IMR-90 (cell line): Measurements from ENCODE around the gene RAD23B. TPM values are rescaled to one million over a fixed set of nuclear protein-coding genes. Genes with fewer than 3 reads are reported as not detected.

Experiments
- ATAC-seq: fragments of 200-7000 bp; cut with Tn5 transposase; 2 replicates; pipeline ENCODE4 v1.9.1; 2020; ENCODE audit warnings: low read depth, mild to moderate bottlenecking, moderate library complexity
- BruUV-seq: library from RNA; stranded (reverse); fragments of 400-500 nt; replicated peaks from 2 replicates; lab custom pipeline; 2021; lab: Mats Ljungman, UMichigan
- CTCF ChIA-PET: fragments of 300-600 bp; formaldehyde crosslinking; extraction: SDS; loops from one replicate; lab custom pipeline; 2021; ENCODE audit warnings: antibody characterized with exemption; lab: Yijun Ruan, JAX
- POLR2A ChIA-PET: fragments of 300-600 bp; sonication (Branson Sonifier 250); formaldehyde crosslinking; loops from one replicate; lab custom pipeline; 2022; ENCODE audit warnings: antibody characterized with exemption; ENCODE audit not compliant: unreplicated experiment; lab: Charles Lee
- DNase-seq: peaks from one replicate; pipeline ENCODE4 v3.0.0; 2013
- H2AFZ ChIP-seq: replicated peaks from 2 replicates; pipeline ENCODE3; 2013; ENCODE audit warnings: low read length, mild to moderate bottlenecking; ENCODE audit not compliant: poor library complexity
- H2AK5ac ChIP-seq: 2 replicates; pipeline ENCODE4 v1.6.1; 2013; ENCODE audit warnings: low read depth, low read length, inconsistent platforms
- H2AK9ac ChIP-seq: replicated peaks from 2 replicates; pipeline ENCODE3; 2013; ENCODE audit warnings: mild to moderate bottlenecking, low read depth, low read length, moderate library complexity; ENCODE audit not compliant: poor library complexity
- H2BK120ac ChIP-seq: 2 replicates; pipeline ENCODE4 v1.6.1; 2013; ENCODE audit warnings: low read depth, low read length, inconsistent platforms
- H2BK15ac ChIP-seq: 3 replicates; pipeline ENCODE4 v1.6.1; 2013; ENCODE audit warnings: low read depth, low read length, inconsistent platforms
- H2BK20ac ChIP-seq: 2 replicates; pipeline ENCODE4 v1.6.1; 2013; ENCODE audit warnings: low read depth, mild to moderate bottlenecking, inconsistent platforms, low read length, moderate library complexity
- H2BK5ac ChIP-seq: 2 replicates; pipeline ENCODE4 v1.6.1; 2013; ENCODE audit warnings: mild to moderate bottlenecking, low read depth, low read length, inconsistent platforms; ENCODE audit not compliant: poor library complexity, severe bottlenecking
- H3K14ac ChIP-seq: replicated peaks from 2 replicates; pipeline ENCODE4 v1.6.1; 2013; ENCODE audit warnings: low read depth, low read length, inconsistent platforms
- H3K18ac ChIP-seq: 2 replicates; pipeline ENCODE4 v1.6.1; 2013; ENCODE audit warnings: low read depth, low read length, control low read depth
- H3K23ac ChIP-seq: 2 replicates; pipeline ENCODE4 v1.6.1; 2013; ENCODE audit warnings: low read depth, low read length, inconsistent platforms
- H3K27ac ChIP-seq: 2 replicates; pipeline ENCODE4 v1.5.1; 2013; ENCODE audit warnings: mild to moderate bottlenecking, control low read depth, low read length; ENCODE audit not compliant: insufficient read depth
- H3K27me3 ChIP-seq: 2 replicates; pipeline ENCODE4 v1.6.1; 2013; ENCODE audit warnings: low read length; ENCODE audit not compliant: control insufficient read depth, insufficient read depth
- H3K36me3 ChIP-seq: 2 replicates; pipeline ENCODE4 v1.6.1; 2013; ENCODE audit warnings: low read length, mixed read lengths; ENCODE audit not compliant: control insufficient read depth, insufficient read depth
- H3K4ac ChIP-seq: 2 replicates; pipeline ENCODE4 v1.6.1; 2013; ENCODE audit warnings: low read depth, low read length, inconsistent platforms
- H3K4me1 ChIP-seq: 2 replicates; pipeline ENCODE4 v1.6.1; 2013; ENCODE audit warnings: low read length, mixed read lengths; ENCODE audit not compliant: control insufficient read depth, insufficient read depth
- H3K4me2 ChIP-seq: 2 replicates; pipeline ENCODE4 v1.6.1; 2013; ENCODE audit warnings: low read depth, mild to moderate bottlenecking, control low read depth, low read length, moderate library complexity
- H3K4me3 ChIP-seq: 2 replicates; pipeline ENCODE4 v1.5.1; 2013; ENCODE audit warnings: low read depth, mild to moderate bottlenecking, control low read depth, low read length, moderate library complexity; ENCODE audit not compliant: insufficient read depth
- H3K56ac ChIP-seq: 2 replicates; pipeline ENCODE4 v1.6.1; 2013; ENCODE audit warnings: low read length, inconsistent platforms; ENCODE audit not compliant: insufficient read depth; ENCODE audit errors: extremely low read depth
- H3K79me1 ChIP-seq, 2 experiments: 2 replicates each; pipeline ENCODE4 v1.6.1; 2013; ENCODE audit warnings: low read length in 2 of 2, inconsistent platforms in 1 of 2, low read depth in 1 of 2
- H3K9ac ChIP-seq: 2 replicates; pipeline ENCODE4 v1.6.1; 2013; ENCODE audit warnings: low read depth, low read length, control low read depth
- H3K9me1 ChIP-seq: 2 replicates; pipeline ENCODE4 v1.6.1; 2013; ENCODE audit warnings: low read length, inconsistent platforms; ENCODE audit not compliant: insufficient read depth
- H3K9me3 ChIP-seq: 2 replicates; pipeline ENCODE4 v1.6.1; 2013; ENCODE audit warnings: low read length; ENCODE audit not compliant: control insufficient read depth, insufficient read depth
- H4K20me1 ChIP-seq: 2 replicates; pipeline ENCODE4 v1.6.1; 2013; ENCODE audit warnings: low read length, inconsistent platforms; ENCODE audit not compliant: insufficient read depth
- H4K5ac ChIP-seq: 2 replicates; pipeline ENCODE4 v1.6.1; 2013; ENCODE audit warnings: mild to moderate bottlenecking, low read depth, low read length, control low read depth
- H4K8ac ChIP-seq, 2 experiments: 2 replicates each; pipeline ENCODE4 v1.6.1; 2013; ENCODE audit warnings: low read depth in 2 of 2, low read length in 2 of 2, control low read depth in 1 of 2, inconsistent platforms in 1 of 2
- H4K91ac ChIP-seq: 2 replicates; pipeline ENCODE4 v1.6.1; 2013; ENCODE audit warnings: low read depth, low read length, inconsistent platforms; ENCODE audit not compliant: insufficient read depth
- BHLHE40 ChIP-seq: fragments of 150-350 bp; IDR thresholded peaks from 2 replicates; pipeline ENCODE4 v1.6.1; 2016; ENCODE audit warnings: mild to moderate bottlenecking, low read depth, low read length
- CEBPB ChIP-seq: IDR thresholded peaks from 2 replicates; pipeline ENCODE4 v1.6.1; 2012; ENCODE audit warnings: low read depth, low read length, improper control_type of control experiment
- CHD1 ChIP-seq: IDR thresholded peaks from 2 replicates; pipeline ENCODE4 v1.6.1; 2012; ENCODE audit warnings: low read depth, low read length, improper control_type of control experiment
- FOS ChIP-seq: fragments of 150-350 bp; IDR thresholded peaks from 2 replicates; pipeline ENCODE4 v1.6.1; 2016; ENCODE audit warnings: low read depth, low read length
- MAFK ChIP-seq: IDR thresholded peaks from 2 replicates; pipeline ENCODE4 v1.6.1; 2012; ENCODE audit warnings: low read depth, low read length, improper control_type of control experiment
- MAZ ChIP-seq: IDR thresholded peaks from 2 replicates; pipeline ENCODE4 v1.6.1; 2012; ENCODE audit warnings: low read depth, mild to moderate bottlenecking, low read length, improper control_type of control experiment, moderate library complexity, borderline replicate concordance
- MXI1 ChIP-seq: IDR thresholded peaks from 2 replicates; pipeline ENCODE4 v1.6.1; 2012; ENCODE audit warnings: low read depth, mild to moderate bottlenecking, low read length, moderate library complexity, borderline replicate concordance
- NFE2L2 ChIP-seq: fragments of 150-350 bp; IDR thresholded peaks from 2 replicates; pipeline ENCODE4 v1.6.1; 2016; ENCODE audit warnings: low read depth, mild to moderate bottlenecking, low read length
- POLR2A ChIP-seq: IDR thresholded peaks from 2 replicates; pipeline ENCODE4 v1.6.1; 2012; ENCODE audit warnings: mild to moderate bottlenecking, low read depth, low read length
- RFX5 ChIP-seq: IDR thresholded peaks from 2 replicates; pipeline ENCODE4 v1.8.0; 2012; ENCODE audit warnings: low read depth, mild to moderate bottlenecking, low read length, moderate library complexity
- SMC3 ChIP-seq: fragments of 150-350 bp; IDR thresholded peaks from 2 replicates; pipeline ENCODE4 v1.6.1; 2016; ENCODE audit warnings: low read depth, mild to moderate bottlenecking, antibody characterized with exemption, low read length, moderate library complexity
- USF2 ChIP-seq: fragments of 150-350 bp; IDR thresholded peaks from 2 replicates; pipeline ENCODE4 v1.6.1; 2017; ENCODE audit warnings: mild to moderate bottlenecking, antibody characterized with exemption, low read length, low read depth
- WGBS, 2 experiments: methylation state at CpG; one replicate each; pipeline versions ENCODE4 v1.1.5 to v1.1.7; 2013; ENCODE audit warnings: missing lambda C conversion rate in 2 of 2; ENCODE audit not compliant: insufficient read length in 1 of 2; ENCODE audit errors: extremely low coverage in 2 of 2; 5-methylcytosine and 5-hydroxymethylcytosine counted together
- dilution Hi-C: fragments of 300-500 bp; cut with HindIII; formaldehyde crosslinking; loops from one replicate; pipeline ENCODE4 v1.14.3; 2018; ENCODE audit warnings: low sequenced_read_pairs; ENCODE audit not compliant: unreplicated experiment
- in situ Hi-C: fragments of 300-500 bp; cut with MboI; formaldehyde crosslinking; loops from 3 replicates; pipeline ENCODE4 v1.14.3; 2019; ENCODE audit warnings: low sequenced_read_pairs, inconsistent platforms, mixed read lengths
- intact Hi-C: fragments of 100-400 bp; cut with micrococcal nuclease; formaldehyde crosslinking; loops from 2 replicates; pipeline ENCODE4 v1.10.0; 2022
- polyA plus RNA-seq, 3 experiments: library from polyadenylated mRNA; depleted of rRNA; stranded (reverse); fragments of >200 nt; gene quantifications; 2 replicates each; pipeline ENCODE4 v1.2.3, GENCODE V29; 2012; ENCODE audit warnings: low replicate concordance in 1 of 3
- total RNA-seq: library from RNA; depleted of rRNA; stranded (reverse); fragments of >200 nt; gene quantifications from 2 replicates; pipeline ENCODE4 v1.2.3, GENCODE V29; 2012
- TF ChIP-seq, protein P1 (sequence below): fragments of 150-350 bp; IDR thresholded peaks from 2 replicates; pipeline ENCODE4 v1.6.1; 2016; ENCODE audit warnings: low read depth, mild to moderate bottlenecking, low read length, moderate library complexity, borderline replicate concordance
- TF ChIP-seq, protein P2 (sequence below): conservative IDR thresholded peaks from 2 replicates; pipeline ENCODE4 v1.5.1; 2012; ENCODE audit warnings: mild to moderate bottlenecking, low read depth, low read length, improper control_type of control experiment

The RAD23B gene
- total and polyA plus RNA-seq, 2 of the 4 experiments (the other 2 are of a cell fraction), result 126 to 148 TPM

GRCh38 chr9:107249665-107250285 lies 33.3 kb upstream of the RAD23B start:
- Histone ChIP-seq H3K23ac (peak overlapping the region; percentile 55; the same call in 1 of the 2 replicates), H4K20me1 (no peaks in the 10 kb centered on the region), H3K14ac (peak overlapping the region; percentile 66; the same call in 1 of the 2 replicates), H3K18ac (peak overlapping the region; percentile 91), H2AK9ac (no peak overlapping the region), H2AK5ac (peak overlapping the region; percentile 43; the same call in 1 of the 2 replicates), H2BK5ac (peak overlapping the region; percentile 91), H2AFZ (no peak overlapping the region), H4K5ac (peak overlapping the region; percentile 88), H3K4me2 (0 out of 2 replicates have a peak overlapping the region, but pooled peaks have one; percentile 12), H3K4me3 (no peak overlapping the region), H2BK120ac (peak overlapping the region; percentile 28), H3K56ac (peak overlapping the region; percentile 47; the same call in 1 of the 2 replicates), H3K27me3 (no peaks in the 10 kb centered on the region), H3K4ac (peak overlapping the region; percentile 13), H2BK15ac (peak overlapping the region; percentile 56; the same call in 1 of the 3 replicates), H3K79me1 (peaks cover 0 to 5% of the 10 kb centered on the region in 2 experiments; a peak in 3 of 4 replicates), H3K4me1 (peaks cover 24% of the 10 kb centered on the region), H3K27ac (peak overlapping the region; percentile 58; the same call in 1 of the 2 replicates), H3K36me3 (no peaks in the 10 kb centered on the region), H3K9me1 (peaks cover 13% of the 10 kb centered on the region), H4K91ac (peak overlapping the region; percentile 81), H3K9me3 (no peaks in the 10 kb centered on the region), H4K8ac (peak overlapping the region; percentile 34 to 56; a peak in 3 of 4 replicates), H2BK20ac (peak overlapping the region; percentile 89), H3K9ac (no peak overlapping the region)
- in situ Hi-C loops, result no loop called here
- ATAC-seq (no peak), DNase-seq (no peak)
- WGBS, 2 experiments, result no CpG with 5 or more reads among the region's 2 CpGs
- POLR2A ChIA-PET, result interaction anchor here (1.1 kb wide), 1 partner anchor 34 kb away, joined by 4 read pairs; the partner anchor contains the start of gene RAD23B
- CTCF ChIA-PET, result interaction anchor here (0.6 to 1.2 kb wide), 4 partner anchors 11 to 83 kb away, joined by 3 read pairs; no protein-coding TSS in a partner anchor
- dilution Hi-C loops, result no loop called here
- intact Hi-C loops, result loop anchor here (1.0 kb wide), 1 partner anchor 7 kb away; no protein-coding TSS in a partner anchor
- no TSS peak for BruUV-seq
- TF ChIP-seq CHD1 (no peak), BHLHE40 (no peak), MAFK (no peak), POLR2A (no peak), CEBPB (no peak), FOS (no peak), SMC3 (no peak), RFX5 (no peak), NFE2L2 (no peak), USF2 (no peak), MAZ (no peak), MXI1 (no peak)
- TF ChIP-seq, protein P1, sequence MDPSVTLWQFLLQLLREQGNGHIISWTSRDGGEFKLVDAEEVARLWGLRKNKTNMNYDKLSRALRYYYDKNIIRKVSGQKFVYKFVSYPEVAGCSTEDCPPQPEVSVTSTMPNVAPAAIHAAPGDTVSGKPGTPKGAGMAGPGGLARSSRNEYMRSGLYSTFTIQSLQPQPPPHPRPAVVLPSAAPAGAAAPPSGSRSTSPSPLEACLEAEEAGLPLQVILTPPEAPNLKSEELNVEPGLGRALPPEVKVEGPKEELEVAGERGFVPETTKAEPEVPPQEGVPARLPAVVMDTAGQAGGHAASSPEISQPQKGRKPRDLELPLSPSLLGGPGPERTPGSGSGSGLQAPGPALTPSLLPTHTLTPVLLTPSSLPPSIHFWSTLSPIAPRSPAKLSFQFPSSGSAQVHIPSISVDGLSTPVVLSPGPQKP, result no peak
- TF ChIP-seq, protein P2, sequence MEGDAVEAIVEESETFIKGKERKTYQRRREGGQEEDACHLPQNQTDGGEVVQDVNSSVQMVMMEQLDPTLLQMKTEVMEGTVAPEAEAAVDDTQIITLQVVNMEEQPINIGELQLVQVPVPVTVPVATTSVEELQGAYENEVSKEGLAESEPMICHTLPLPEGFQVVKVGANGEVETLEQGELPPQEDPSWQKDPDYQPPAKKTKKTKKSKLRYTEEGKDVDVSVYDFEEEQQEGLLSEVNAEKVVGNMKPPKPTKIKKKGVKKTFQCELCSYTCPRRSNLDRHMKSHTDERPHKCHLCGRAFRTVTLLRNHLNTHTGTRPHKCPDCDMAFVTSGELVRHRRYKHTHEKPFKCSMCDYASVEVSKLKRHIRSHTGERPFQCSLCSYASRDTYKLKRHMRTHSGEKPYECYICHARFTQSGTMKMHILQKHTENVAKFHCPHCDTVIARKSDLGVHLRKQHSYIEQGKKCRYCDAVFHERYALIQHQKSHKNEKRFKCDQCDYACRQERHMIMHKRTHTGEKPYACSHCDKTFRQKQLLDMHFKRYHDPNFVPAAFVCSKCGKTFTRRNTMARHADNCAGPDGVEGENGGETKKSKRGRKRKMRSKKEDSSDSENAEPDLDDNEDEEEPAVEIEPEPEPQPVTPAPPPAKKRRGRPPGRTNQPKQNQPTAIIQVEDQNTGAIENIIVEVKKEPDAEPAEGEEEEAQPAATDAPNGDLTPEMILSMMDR, result no peak
